ENCODE data around the gene ZNF646. TPM values are rescaled to one million over a fixed set of nuclear protein-coding genes. Genes with fewer than 3 reads are reported as not detected.

ZNF646 gene
- total and polyA plus RNA-seq, 2 of the 13 experiments (the other 11 are each of a cell fraction or from before 2014, with no cell fraction given), result 3.4 to 10.9 TPM

DNA sequence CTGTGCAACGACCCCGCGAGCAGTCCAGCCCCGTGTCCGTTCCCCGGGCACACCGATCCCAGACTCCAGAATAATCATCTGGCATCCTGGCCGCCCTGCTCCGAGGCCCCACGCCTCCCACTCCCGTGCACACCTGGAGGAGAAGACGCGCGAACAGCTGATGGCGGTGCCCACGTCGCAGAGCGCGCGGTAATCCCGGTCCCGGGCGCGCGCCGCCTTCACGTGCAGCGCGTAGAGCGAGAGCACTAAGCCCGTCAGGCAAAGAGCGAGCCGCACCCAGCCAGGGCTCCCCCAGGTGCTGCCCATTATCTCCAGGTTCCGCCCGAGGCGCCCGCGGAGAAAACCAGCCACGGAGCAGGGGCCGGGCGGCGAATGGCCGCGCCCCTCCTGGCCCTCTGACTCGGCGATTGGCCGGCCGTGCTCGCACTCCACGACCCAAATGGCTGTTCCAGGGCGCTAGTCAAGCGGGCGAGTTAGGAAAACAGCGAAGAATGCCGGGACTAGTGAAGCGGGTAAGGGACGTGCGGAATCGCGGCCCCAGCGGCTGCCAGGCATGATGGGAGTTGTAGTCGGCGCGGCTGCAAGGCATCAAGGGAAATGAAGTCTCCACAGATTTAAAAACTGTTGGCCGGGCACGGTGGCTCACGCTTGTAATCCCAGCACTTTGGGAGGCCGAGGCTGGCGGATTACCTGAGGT lies 20.4 kb downstream of the ZNF646 start, which contains the start of gene VKORC1 (continued):
- TF ChIP-seq, protein P1, sequence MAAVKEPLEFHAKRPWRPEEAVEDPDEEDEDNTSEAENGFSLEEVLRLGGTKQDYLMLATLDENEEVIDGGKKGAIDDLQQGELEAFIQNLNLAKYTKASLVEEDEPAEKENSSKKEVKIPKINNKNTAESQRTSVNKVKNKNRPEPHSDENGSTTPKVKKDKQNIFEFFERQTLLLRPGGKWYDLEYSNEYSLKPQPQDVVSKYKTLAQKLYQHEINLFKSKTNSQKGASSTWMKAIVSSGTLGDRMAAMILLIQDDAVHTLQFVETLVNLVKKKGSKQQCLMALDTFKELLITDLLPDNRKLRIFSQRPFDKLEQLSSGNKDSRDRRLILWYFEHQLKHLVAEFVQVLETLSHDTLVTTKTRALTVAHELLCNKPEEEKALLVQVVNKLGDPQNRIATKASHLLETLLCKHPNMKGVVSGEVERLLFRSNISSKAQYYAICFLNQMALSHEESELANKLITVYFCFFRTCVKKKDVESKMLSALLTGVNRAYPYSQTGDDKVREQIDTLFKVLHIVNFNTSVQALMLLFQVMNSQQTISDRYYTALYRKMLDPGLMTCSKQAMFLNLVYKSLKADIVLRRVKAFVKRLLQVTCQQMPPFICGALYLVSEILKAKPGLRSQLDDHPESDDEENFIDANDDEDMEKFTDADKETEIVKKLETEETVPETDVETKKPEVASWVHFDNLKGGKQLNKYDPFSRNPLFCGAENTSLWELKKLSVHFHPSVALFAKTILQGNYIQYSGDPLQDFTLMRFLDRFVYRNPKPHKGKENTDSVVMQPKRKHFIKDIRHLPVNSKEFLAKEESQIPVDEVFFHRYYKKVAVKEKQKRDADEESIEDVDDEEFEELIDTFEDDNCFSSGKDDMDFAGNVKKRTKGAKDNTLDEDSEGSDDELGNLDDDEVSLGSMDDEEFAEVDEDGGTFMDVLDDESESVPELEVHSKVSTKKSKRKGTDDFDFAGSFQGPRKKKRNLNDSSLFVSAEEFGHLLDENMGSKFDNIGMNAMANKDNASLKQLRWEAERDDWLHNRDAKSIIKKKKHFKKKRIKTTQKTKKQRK (IDR thresholded peaks at IDR 0.05; ENCODE audit: low read length), result no peak
- TF ChIP-seq PAF1 (CRISPR knock-in tag; IDR thresholded peaks at IDR 0.05) (no peak), ZNF879 (CRISPR knock-in tag; IDR thresholded peaks at IDR 0.05) (0 out of 2 replicates have a peak, but pooled peaks have one; percentile 15), AKAP8 (CRISPR knock-in tag; IDR thresholded peaks at IDR 0.05) (no peak), ZNF615 (CRISPR knock-in tag; IDR thresholded peaks at IDR 0.05; ENCODE audit: borderline replicate concordance) (peak; percentile 38; the same call in 1 of the 2 replicates), ZNF260 (CRISPR knock-in tag; IDR thresholded peaks at IDR 0.05; ENCODE audit: borderline replicate concordance, low read depth) (no peak), POGZ (CRISPR knock-in tag; IDR thresholded peaks at IDR 0.05) (peak; percentile 90), DR1 (CRISPR knock-in tag; IDR thresholded peaks at IDR 0.05) (peak; percentile 97), ATM (IDR thresholded peaks at IDR 0.05; ENCODE audit: borderline replicate concordance) (no peak), SALL1 (CRISPR knock-in tag; IDR thresholded peaks at IDR 0.05) (peak; percentile 83; the same call in 1 of the 2 replicates), NFYC (CRISPR knock-in tag; IDR thresholded peaks at IDR 0.05) (peak; percentile 85), ZNF367 (CRISPR knock-in tag; IDR thresholded peaks at IDR 0.05; ENCODE audit: borderline replicate concordance) (peak; percentile 4; the same call in 1 of the 2 replicates), ZNF354B (CRISPR knock-in tag; IDR thresholded peaks at IDR 0.05) (0 out of 2 replicates have a peak, but pooled peaks have one; percentile 46), REPIN1 (CRISPR knock-in tag; IDR thresholded peaks at IDR 0.05; ENCODE audit: borderline replicate concordance, low read depth) (peak; percentile 70)
- TF ChIP-seq, protein P2, sequence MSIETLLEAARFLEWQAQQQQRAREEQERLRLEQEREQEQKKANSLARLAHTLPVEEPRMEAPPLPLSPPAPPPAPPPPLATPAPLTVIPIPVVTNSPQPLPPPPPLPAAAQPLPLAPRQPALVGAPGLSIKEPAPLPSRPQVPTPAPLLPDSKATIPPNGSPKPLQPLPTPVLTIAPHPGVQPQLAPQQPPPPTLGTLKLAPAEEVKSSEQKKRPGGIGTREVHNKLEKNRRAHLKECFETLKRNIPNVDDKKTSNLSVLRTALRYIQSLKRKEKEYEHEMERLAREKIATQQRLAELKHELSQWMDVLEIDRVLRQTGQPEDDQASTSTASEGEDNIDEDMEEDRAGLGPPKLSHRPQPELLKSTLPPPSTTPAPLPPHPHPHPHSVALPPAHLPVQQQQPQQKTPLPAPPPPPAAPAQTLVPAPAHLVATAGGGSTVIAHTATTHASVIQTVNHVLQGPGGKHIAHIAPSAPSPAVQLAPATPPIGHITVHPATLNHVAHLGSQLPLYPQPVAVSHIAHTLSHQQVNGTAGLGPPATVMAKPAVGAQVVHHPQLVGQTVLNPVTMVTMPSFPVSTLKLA (IDR thresholded peaks at IDR 0.05), result peak; percentile 62; the same call in 1 of the 2 replicates
